HepG2 (cell line): ENCODE data around the gene TKTL1. TPM values are rescaled to one million over a fixed set of nuclear protein-coding genes. Genes with fewer than 3 reads are reported as not detected.
A peak's percentile ranks its signal among the peaks of the same experiment; 100 is the strongest.

Experiments
- ELF1 ChIP-seq: sonication (generic); formaldehyde crosslinking; IDR thresholded peaks from 2 replicates; pipeline ENCODE4 v1.4.0; 2020; ENCODE audit warnings: missing genetic modification reagents
- FLYWCH1 ChIP-seq: sonication (generic); formaldehyde crosslinking; IDR thresholded peaks from 2 replicates; pipeline ENCODE4 v1.8.1; 2023; ENCODE audit warnings: mild to moderate bottlenecking, missing genetic modification reagents
- GFI1 ChIP-seq: sonication (generic); formaldehyde crosslinking; IDR thresholded peaks from 2 replicates; pipeline ENCODE4 v1.5.0; 2020; ENCODE audit warnings: missing genetic modification reagents, mild to moderate bottlenecking, borderline replicate concordance
- HDAC1 ChIP-seq: sonication (generic); formaldehyde crosslinking; IDR thresholded peaks from 2 replicates; pipeline ENCODE4 v1.5.1; 2020; ENCODE audit warnings: mild to moderate bottlenecking, missing genetic modification reagents
- HDAC2 ChIP-seq: sonication (generic); formaldehyde crosslinking; IDR thresholded peaks from 2 replicates; pipeline ENCODE4 v1.4.0; 2020; ENCODE audit warnings: missing genetic modification reagents
- HNF4A ChIP-seq: sonication (generic); formaldehyde crosslinking; IDR thresholded peaks from 2 replicates; pipeline ENCODE4 v1.4.0; 2020; ENCODE audit warnings: missing genetic modification reagents
- LCORL ChIP-seq, 2 experiments: fragments of 450-650 bp in 1 of 2; sonication (generic) in 1 of 2; formaldehyde crosslinking in 1 of 2; IDR thresholded peaks; 2 replicates each; pipeline versions ENCODE4 v1.5.0 to v1.6.1; 2017 to 2020; ENCODE audit warnings: antibody characterized with exemption in 1 of 2, missing genetic modification reagents in 1 of 2
- NFE2 ChIP-seq: sonication (generic); formaldehyde crosslinking; IDR thresholded peaks from 2 replicates; pipeline ENCODE4 v1.4.0; 2020; ENCODE audit warnings: missing genetic modification reagents
- PCBP1 ChIP-seq: fragments of 200-400 bp; formaldehyde crosslinking; IDR thresholded peaks from 2 replicates; pipeline ENCODE4 v1.6.1; 2017; ENCODE audit warnings: mild to moderate bottlenecking, low read depth, low read length, borderline replicate concordance
- RXRB ChIP-seq: IDR thresholded peaks from 2 replicates; pipeline ENCODE4 v1.6.1; 2016; ENCODE audit warnings: borderline replicate concordance, missing genetic modification reagents, missing compliant biosample characterization
- SMARCC2 ChIP-seq: fragments of 450-650 bp; IDR thresholded peaks from 2 replicates; pipeline ENCODE4 v1.6.1; 2017; ENCODE audit warnings: antibody characterized with exemption, mild to moderate bottlenecking
- ZNF232 ChIP-seq: sonication (generic); formaldehyde crosslinking; IDR thresholded peaks from 2 replicates; pipeline ENCODE4 v1.4.0; 2020; ENCODE audit warnings: missing genetic modification reagents, borderline replicate concordance
- ZNF484 ChIP-seq: sonication (generic); formaldehyde crosslinking; IDR thresholded peaks from 2 replicates; pipeline ENCODE4 v1.5.1; 2020; ENCODE audit warnings: mild to moderate bottlenecking, low read depth, missing genetic modification reagents, borderline replicate concordance
- ZNF562 ChIP-seq: sonication (generic); formaldehyde crosslinking; IDR thresholded peaks from 2 replicates; pipeline ENCODE4 v1.8.0; 2022; ENCODE audit warnings: missing genetic modification reagents, borderline replicate concordance
- ZNF737 ChIP-seq: sonication (generic); formaldehyde crosslinking; IDR thresholded peaks from 2 replicates; pipeline ENCODE4 v1.5.0; 2020; ENCODE audit warnings: missing genetic modification reagents, mild to moderate bottlenecking, borderline replicate concordance
- polyA plus RNA-seq, 8 experiments: library from polyadenylated mRNA; depleted of rRNA in 3 of 8; stranded (reverse) in 7 of 8; unstranded in 1 of 8; fragments of >200 nt; fragmentation: Illumina TruSeq in 4 of 8; extraction: Trizol in 4 of 8; gene quantifications; 2 replicates each; pipeline versions ENCODE4 v1.2.1 to v1.2.3, GENCODE V29; 2011 to 2016; ENCODE audit warnings: low read depth in 4 of 8, missing spikeins in 1 of 8, mixed read lengths in 1 of 8; ENCODE audit not compliant: insufficient read depth in 1 of 8
- total RNA-seq, 5 experiments: library from RNA; depleted of rRNA; stranded (reverse); fragments of >200 nt; fragmentation: Illumina TruSeq; extraction: Trizol; gene quantifications; 2 replicates each; pipeline ENCODE4 v1.2.3, GENCODE V29; 2016; ENCODE audit warnings: low read depth in 1 of 5
- TF ChIP-seq, protein P1 (sequence below): sonication (generic); formaldehyde crosslinking; IDR thresholded peaks from 2 replicates; pipeline ENCODE4 v1.5.0; 2020; ENCODE audit warnings: mild to moderate bottlenecking, missing genetic modification reagents
- TF ChIP-seq, protein P2 (sequence below): sonication (generic); formaldehyde crosslinking; IDR thresholded peaks from 2 replicates; pipeline ENCODE4 v1.5.0; 2020; ENCODE audit warnings: missing genetic modification reagents
- TF ChIP-seq, protein P3 (sequence below): sonication (generic); formaldehyde crosslinking; IDR thresholded peaks from 2 replicates; pipeline ENCODE4 v1.4.0; 2020; ENCODE audit warnings: mild to moderate bottlenecking, missing genetic modification reagents
- TF ChIP-seq, protein P4 (sequence below): sonication (generic); formaldehyde crosslinking; IDR thresholded peaks from 2 replicates; pipeline ENCODE4 v1.4.0; 2020; ENCODE audit warnings: mild to moderate bottlenecking, missing genetic modification reagents
- TF ChIP-seq, protein P5 (sequence below): sonication (generic); formaldehyde crosslinking; IDR thresholded peaks from 2 replicates; pipeline ENCODE4 v1.5.1; 2020; ENCODE audit warnings: mild to moderate bottlenecking, missing genetic modification reagents, moderate library complexity

Gene TKTL1
- total and polyA plus RNA-seq, 2 of the 13 experiments (the other 11 are each of a cell fraction or from before 2014, with no cell fraction given): not detected

DNA sequence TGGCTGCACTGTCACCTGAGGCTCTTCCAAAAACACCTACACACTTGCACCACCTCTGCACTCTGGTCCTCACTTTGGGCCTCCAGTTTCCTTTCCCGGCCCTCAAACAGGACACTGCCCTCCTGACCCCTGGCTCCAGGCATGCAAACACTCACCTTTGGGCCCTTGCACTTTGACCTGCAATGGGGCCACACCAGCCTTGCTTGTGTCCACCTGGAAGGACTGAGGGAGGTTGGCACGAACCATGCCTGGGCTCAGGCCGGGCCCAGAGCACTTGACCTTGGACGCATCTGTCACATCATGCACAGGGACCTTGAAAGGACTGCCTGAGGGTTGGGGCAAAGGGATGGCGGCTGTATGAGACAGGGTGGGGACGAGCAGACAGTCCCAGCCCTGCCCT is 63.2 kb downstream of the TKTL1 start (continued):
- TF ChIP-seq, protein P1, sequence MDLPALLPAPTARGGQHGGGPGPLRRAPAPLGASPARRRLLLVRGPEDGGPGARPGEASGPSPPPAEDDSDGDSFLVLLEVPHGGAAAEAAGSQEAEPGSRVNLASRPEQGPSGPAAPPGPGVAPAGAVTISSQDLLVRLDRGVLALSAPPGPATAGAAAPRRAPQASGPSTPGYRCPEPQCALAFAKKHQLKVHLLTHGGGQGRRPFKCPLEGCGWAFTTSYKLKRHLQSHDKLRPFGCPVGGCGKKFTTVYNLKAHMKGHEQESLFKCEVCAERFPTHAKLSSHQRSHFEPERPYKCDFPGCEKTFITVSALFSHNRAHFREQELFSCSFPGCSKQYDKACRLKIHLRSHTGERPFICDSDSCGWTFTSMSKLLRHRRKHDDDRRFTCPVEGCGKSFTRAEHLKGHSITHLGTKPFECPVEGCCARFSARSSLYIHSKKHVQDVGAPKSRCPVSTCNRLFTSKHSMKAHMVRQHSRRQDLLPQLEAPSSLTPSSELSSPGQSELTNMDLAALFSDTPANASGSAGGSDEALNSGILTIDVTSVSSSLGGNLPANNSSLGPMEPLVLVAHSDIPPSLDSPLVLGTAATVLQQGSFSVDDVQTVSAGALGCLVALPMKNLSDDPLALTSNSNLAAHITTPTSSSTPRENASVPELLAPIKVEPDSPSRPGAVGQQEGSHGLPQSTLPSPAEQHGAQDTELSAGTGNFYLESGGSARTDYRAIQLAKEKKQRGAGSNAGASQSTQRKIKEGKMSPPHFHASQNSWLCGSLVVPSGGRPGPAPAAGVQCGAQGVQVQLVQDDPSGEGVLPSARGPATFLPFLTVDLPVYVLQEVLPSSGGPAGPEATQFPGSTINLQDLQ (CRISPR knock-in tag): no peak
- TF ChIP-seq PCBP1 (no peak), NFE2 (CRISPR knock-in tag) (no peak), FLYWCH1 (CRISPR knock-in tag) (no peak), LCORL (IDR thresholded peaks at IDR 0.05) (no peak), LCORL (CRISPR knock-in tag; IDR thresholded peaks at IDR 0.05) (peak; percentile 76), RXRB (CRISPR knock-in tag) (peak; percentile 50; the same call in 1 of the 2 replicates), HNF4A (CRISPR knock-in tag) (peak; percentile 93), ZNF484 (no peak), HDAC1 (CRISPR knock-in tag) (peak; percentile 49; the same call in 1 of the 2 replicates), GFI1 (CRISPR knock-in tag) (no peak), SMARCC2 (no peak), ZNF232 (CRISPR knock-in tag) (no peak), ZNF562 (CRISPR knock-in tag) (no peak), HDAC2 (CRISPR knock-in tag) (peak; percentile 29; the same call in 1 of the 2 replicates), ZNF737 (CRISPR knock-in tag) (no peak), ELF1 (CRISPR knock-in tag) (no peak)
- TF ChIP-seq, protein P2, sequence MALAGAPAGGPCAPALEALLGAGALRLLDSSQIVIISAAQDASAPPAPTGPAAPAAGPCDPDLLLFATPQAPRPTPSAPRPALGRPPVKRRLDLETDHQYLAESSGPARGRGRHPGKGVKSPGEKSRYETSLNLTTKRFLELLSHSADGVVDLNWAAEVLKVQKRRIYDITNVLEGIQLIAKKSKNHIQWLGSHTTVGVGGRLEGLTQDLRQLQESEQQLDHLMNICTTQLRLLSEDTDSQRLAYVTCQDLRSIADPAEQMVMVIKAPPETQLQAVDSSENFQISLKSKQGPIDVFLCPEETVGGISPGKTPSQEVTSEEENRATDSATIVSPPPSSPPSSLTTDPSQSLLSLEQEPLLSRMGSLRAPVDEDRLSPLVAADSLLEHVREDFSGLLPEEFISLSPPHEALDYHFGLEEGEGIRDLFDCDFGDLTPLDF (CRISPR knock-in tag): no peak
- TF ChIP-seq, protein P3, sequence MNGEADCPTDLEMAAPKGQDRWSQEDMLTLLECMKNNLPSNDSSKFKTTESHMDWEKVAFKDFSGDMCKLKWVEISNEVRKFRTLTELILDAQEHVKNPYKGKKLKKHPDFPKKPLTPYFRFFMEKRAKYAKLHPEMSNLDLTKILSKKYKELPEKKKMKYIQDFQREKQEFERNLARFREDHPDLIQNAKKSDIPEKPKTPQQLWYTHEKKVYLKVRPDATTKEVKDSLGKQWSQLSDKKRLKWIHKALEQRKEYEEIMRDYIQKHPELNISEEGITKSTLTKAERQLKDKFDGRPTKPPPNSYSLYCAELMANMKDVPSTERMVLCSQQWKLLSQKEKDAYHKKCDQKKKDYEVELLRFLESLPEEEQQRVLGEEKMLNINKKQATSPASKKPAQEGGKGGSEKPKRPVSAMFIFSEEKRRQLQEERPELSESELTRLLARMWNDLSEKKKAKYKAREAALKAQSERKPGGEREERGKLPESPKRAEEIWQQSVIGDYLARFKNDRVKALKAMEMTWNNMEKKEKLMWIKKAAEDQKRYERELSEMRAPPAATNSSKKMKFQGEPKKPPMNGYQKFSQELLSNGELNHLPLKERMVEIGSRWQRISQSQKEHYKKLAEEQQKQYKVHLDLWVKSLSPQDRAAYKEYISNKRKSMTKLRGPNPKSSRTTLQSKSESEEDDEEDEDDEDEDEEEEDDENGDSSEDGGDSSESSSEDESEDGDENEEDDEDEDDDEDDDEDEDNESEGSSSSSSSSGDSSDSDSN: peak; percentile 33; the same call in 1 of the 2 replicates
- TF ChIP-seq, protein P4, sequence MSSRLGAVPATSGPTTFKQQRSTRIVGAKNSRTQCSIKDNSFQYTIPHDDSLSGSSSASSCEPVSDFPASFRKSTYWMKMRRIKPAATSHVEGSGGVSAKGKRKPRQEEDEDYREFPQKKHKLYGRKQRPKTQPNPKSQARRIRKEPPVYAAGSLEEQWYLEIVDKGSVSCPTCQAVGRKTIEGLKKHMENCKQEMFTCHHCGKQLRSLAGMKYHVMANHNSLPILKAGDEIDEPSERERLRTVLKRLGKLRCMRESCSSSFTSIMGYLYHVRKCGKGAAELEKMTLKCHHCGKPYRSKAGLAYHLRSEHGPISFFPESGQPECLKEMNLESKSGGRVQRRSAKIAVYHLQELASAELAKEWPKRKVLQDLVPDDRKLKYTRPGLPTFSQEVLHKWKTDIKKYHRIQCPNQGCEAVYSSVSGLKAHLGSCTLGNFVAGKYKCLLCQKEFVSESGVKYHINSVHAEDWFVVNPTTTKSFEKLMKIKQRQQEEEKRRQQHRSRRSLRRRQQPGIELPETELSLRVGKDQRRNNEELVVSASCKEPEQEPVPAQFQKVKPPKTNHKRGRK: no peak
- TF ChIP-seq, protein P5, sequence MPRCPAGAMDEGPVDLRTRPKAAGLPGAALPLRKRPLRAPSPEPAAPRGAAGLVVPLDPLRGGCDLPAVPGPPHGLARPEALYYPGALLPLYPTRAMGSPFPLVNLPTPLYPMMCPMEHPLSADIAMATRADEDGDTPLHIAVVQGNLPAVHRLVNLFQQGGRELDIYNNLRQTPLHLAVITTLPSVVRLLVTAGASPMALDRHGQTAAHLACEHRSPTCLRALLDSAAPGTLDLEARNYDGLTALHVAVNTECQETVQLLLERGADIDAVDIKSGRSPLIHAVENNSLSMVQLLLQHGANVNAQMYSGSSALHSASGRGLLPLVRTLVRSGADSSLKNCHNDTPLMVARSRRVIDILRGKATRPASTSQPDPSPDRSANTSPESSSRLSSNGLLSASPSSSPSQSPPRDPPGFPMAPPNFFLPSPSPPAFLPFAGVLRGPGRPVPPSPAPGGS: no peak
